ENCODE data around the gene SCN4A.
A peak's percentile ranks its signal among the peaks of the same experiment; 100 is the strongest.
"Not testable (repeated sequence)": the region's sequence is repeated elsewhere in the genome, so short reads cannot be mapped to it uniquely, and the experiment has no call there.

The SCN4A gene

DNA sequence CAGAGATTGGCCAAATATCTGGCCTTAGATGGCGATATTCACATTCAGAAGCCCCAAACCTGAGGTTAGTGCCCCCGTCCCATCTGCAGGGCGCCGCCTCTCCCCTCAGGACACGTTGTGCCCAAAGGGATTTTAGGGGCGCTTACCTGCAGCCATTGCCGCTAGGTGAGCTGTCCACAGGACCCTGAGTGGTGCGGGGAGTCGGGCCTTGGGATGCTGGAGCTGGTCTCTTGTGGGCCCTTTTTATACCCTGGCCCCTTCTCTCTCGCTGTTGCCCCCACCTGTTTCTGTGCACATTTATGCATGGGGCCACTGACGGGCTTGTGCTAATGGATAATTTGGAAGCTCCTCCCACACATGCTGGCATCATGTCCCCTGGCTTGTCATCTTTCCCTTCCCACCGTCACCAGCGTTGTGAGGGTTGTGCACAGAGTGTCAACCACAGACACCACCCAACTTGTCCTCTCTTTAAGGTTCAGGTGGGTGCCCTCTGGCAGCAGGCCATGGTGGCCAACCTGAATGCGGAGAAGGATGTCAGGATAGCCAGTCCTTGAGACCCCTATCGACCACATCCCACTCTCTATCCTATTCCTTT lies 61.6 kb downstream of the SCN4A start, which contains the start of gene CSHL1:
Gene CSHL1, minus strand, starts transcription at position 218 of the 595 bp plus-strand sequence. Its CDS starts 62 bp downstream, at position 156.
- no peak for DNase-seq

DNA sequence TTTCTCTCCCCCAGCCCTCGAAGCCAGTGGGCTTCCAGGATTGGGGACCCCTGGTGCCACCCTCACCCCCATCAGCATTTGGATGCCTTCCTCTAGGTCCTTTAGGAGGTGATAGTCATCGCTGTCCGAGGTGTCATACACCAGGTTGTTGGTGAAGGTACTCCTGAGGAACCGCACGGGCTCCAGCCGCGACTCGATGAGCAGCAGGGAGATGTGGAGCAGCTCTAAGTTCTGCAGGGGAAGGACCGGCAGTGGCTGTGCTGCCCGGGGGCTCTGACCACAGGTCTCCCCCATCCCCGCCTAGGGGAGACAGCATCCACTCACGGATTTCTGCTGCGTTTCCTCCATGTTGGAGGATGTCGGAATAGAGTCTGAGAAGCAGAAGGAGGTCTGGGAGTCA lies 62.6 kb downstream of the SCN4A start:
- no peak for DNase-seq

DNA sequence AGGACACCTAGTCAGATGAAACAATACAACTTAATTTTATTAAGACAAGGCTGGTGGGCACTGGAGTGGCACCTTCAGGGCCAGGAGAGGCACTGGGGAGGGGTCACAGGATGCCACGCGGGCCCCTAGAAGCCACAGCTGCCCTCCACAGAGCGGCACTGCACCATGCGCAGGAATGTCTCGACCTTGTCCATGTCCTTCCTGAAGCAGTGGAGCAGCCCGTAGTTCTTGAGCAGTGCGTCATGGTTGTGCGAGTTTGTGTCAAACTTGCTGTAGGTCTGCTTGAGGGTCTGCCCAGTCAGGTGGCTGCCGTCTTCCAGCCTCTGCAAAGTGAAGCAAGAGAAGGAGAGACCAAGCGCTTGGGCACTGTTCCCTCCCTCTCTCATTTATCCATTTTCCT lies 63.1 kb downstream of the SCN4A start:
- not testable (repeated sequence) for DNase-seq

DNA sequence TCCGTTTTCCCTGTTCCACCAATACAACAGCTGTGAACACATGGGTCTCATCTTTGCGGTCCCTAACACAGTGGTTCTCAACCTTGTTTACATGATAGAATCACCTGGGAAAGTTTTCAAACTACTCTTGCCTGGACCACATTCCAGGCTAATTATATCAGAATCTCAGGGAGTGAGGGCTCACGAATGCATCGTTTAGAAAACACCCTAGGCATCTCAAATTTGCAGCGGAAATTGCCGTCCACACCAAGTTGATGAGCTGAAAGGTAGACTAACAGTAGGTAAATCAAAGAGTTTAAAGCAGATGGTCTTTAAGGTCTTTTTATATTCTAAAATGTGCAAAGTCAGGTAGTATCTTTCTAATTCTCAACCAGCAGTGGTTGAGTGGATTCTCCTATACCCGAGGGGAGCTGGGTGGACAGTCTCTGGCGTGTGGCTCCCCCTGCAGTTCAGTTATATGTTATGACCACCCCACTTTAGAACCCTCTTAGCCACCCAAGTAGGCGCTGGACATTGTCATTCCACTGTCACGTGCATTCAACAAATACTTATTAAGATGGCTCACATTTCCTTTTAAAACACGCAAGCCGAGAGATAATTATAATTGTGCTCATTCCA lies 65.4 kb downstream of the SCN4A start:
- DNase-seq: not testable (repeated sequence)

DNA sequence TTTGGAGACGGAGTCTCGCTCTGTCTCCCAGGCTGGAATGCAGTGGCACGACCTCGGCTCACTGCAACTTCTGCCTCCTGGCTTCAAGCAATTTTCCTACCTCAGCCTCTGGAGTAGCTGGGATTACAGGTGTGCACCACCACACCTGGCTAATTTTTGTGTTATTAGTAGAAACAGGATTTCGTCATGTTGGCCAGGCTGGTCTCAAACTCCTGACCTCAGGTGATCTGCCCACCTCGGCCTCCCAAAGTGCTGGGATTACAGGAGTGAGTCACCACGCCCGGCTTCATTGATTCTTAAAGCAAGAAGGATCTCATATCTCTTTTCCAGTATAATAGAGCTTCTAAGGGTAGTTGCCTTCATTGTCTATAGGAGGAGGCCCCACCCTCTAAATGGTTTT lies 67.9 kb downstream of the SCN4A start:
- DNase-seq: not testable (repeated sequence)

DNA sequence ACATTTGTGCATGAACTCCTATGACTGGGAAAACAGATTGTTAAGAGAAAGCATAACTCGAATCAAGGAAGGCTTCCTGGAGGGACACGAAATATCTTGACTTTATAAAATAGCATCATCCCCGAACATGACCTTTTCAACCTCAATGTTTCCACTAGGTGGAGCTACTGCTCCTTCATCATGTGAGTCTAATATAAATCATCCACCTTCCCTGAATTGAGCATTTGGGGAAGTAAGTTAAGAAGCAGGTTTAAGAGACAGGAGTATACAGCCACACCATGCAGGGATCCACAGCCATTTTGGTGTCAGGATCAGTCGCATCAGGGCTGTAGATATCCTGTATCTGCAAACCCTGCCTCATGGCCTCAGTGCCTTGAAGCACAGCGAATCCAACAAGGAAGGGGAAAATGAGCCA lies 68.9 kb downstream of the SCN4A start:
- not testable (repeated sequence) for DNase-seq

DNA sequence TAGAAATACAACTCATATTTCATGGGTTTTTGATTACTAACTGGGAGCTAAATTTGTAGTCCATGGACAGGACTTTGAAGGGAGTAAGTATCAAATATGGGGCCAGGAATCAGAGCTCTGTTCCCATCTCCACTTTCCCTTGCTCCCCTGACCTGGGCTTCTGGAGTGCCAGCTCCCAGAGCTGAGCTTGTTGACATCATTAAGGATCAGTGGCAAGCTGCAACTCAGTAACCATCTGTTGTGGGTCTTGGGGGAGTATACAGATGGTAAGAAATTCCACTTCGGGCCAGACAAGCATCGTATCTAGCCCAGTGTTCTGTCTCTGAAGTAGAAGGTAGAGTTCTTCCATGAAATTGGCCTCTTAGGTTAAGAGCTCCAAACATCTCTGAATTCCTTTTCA lies 70.7 kb downstream of the SCN4A start:
- not testable (repeated sequence) for DNase-seq

DNA sequence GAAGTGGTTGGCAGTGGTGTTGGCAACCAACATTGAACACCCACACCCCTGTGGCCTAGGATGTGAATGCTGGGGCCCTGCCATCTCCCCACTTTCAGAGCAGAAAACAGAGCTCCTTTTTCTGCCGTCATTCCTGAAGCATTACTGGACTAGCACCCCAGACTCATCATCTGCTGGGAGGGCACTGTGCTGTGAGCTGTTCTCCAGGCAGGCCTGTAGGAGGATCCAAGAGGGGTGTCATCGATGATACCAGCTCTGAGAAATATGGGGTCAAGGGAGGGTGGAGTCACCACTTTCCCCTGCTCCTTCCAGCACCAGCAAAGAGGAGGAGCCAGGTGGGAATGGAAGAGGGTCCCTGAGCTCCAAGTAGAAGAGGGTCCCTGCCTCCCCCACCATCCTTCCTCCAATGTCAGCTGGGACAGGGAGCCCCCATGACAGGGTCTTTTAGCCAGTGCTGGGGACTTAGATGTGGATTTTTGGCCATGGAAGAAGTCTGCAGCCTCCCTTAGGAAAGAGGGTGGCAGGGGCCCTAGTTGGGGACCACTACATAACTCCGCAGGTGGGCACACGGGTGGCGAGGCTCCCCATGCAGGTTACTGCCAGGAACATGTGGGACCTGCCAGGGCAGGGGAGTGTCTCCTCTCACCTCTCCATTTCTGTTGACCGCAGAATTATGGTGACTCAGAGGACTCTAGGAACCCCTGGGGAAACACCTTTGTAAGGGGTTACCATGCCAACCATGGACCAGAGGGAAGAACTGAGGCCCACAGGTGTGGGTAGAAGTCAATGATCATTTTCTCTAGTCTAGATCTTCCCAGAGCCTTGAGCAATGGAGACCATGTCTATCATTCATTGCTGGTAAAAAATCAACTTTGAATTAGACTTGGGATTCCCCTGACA lies 73.6 kb downstream of the SCN4A start:
- not testable (repeated sequence) for DNase-seq

DNA sequence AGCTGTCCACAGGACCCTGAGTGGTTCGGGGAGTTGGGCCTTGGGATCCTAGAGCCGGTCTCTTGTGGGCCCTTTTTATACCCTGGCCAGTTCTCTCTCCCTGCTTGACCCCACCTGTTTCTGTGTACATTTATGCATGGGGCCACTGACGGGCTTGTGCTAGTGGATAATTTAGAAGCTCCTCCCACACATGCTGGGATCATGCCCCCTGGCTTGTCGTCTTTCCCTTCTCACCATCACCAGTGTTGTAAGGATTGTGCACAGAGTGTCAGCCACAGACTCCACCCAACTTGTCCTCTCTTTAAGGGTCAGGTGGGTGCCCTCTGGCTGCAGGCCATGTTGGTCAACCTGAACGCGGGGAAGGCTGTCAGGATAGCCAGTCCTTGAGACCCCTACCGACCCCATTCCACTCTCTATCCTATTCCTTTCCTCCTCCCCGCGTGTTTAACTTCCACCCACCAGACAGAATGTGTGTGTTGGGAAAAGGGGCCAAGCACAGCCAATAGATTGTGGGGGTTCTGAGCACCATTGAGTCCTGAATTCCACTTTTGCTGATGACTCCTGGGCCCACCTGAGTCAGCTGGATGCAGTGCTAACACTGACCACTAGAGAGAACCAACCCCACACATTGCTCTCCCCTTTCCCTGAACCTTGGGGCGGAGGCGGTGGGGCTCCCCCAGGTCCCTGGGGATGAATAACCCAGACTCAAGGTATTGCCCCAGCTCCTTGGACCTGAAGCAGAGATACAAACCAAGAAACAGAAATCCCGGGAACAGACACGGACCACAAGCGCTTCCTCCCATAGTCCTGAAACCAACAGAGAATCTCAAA lies 76.0 kb downstream of the SCN4A start, which contains the start of gene CSH1:
Gene CSH1, minus strand, starts transcription at position 51 of the 831 bp plus-strand sequence. CDS start 63 bp downstream, outside the sequence.
- not testable (repeated sequence) for DNase-seq

DNA sequence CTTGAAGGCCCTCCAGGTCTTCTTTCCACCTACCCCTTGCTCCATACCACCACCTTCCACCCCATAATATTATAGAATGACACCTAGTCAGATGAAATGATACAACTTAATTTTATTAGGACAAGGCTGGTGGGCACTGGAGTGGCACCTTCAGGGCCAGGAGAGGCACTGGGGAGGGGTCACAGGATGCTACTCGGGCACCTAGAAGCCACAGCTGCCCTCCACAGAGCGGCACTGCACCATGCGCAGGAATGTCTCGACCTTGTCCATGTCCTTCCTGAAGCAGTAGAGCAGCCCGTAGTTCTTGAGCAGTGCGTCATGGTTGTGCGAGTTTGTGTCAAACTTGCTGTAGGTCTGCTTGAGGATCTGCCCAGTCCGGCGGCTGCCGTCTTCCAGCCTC lies 77.9 kb downstream of the SCN4A start:
- not testable (repeated sequence) for DNase-seq

DNA sequence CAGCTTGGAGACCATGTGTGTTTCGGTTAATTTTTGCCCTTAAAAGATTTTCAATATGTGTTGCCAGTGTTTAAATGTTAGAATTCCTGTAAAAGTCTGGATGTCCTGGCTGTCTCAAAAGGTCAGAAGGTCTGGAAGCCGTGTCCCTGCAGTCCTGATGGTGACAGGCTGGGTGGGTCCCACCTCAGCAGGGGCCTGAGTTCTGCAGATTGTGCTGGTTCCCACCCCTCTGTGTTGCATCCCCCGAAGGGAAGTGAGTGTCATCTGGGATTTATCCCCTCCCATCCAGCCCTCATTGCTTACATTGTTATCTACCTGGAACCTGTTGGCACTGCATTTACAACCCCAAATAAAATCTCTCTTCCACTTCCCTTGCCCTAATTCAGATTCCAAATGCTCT lies 78.7 kb downstream of the SCN4A start:
- not testable (repeated sequence) for DNase-seq

DNA sequence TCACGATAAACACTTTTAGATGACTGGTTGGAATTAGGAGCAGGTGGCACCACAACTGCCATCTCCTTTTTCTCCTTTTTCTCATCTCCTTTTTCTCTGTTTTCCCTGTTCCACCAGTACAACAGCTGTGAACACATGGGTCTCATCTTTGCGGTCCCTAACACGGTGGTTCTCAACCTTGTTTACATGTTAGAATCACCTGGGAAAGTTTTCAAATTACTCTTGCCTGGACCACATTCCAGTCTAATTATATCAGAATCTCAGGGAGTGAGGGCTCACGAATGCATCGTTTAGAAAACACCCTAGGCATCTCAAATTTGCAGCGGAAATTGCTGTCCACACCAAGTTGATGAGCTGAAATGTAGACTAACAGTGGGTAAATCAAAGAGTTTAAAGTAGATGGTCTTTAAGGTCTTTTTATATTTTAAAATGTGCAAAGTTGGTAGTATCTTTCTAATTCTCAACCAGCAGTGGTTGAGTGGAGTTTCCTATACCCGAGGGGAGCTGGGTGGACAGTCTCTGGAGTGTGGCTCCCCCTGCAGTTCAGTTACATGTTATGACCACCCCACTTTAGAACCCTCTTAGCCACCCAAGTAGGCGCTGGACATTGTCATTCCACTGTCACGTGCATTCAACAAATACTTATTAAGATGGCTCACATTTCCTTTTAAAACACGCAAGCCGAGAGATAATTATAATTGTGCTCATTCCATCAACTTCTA lies 80.2 kb downstream of the SCN4A start:
- not testable (repeated sequence) for DNase-seq

DNA sequence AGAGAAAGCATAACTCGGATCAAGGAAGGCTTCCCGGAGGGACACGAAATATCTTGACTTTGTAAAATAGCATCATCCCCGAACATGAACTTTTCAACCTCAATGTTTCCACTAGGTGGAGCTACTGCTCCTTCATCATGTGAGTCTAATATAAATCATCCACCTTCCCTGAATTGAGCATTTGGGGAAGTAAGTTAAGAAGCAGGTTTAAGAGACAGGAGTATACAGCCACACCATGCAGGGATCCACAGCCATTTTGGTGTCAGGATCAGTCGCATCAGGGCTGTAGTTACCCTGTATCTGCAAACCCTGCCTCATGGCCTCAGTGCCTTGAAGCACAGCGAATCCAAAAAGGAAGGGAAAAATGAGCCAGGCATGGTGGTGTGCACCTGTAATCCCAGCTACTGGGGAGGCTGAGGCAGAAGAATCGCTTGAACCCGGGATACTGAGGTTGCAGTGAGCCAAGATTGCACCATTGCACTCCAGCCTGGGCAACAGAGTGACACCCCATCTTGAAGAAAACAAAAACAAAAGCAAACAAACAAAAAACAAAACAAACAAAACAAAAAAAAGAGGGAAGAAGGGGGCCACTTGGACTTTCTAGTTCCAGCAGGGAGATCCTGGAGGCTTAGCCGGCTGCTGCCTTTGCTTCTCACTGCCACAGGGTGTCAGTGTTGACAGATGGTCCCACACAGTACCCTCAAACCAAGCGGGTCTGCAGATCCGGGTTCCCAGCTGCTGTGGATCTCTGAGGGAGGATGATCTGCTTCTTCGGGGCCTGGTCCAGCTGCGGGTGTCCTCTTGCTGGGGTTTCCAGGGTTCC lies 83.5 kb downstream of the SCN4A start:
- DNase-seq: peak; percentile 25

Data from fibroblast of upper back skin (primary cell).